Frontal cortex (tissue), 4 donors: ENCODE results near the gene ATP6V0A1. TPM values are rescaled to one million over a fixed set of nuclear protein-coding genes. Genes with fewer than 3 reads are reported as not detected.
"Not testable (repeated sequence)": the region's sequence is repeated elsewhere in the genome, so short reads cannot be mapped to it uniquely, and the experiment has no call there.

ENCODE experiments used
- DNase-seq, 2 donors: peaks; one replicate each; pipeline ENCODE4 v3.0.0; 2012; ENCODE audit warnings: low spot score in 2 of 2
- FAIRE-seq: peaks from 2 replicates; lab custom pipeline; 2012; peaks lifted over from hg19 to GRCh38; lab: Jason Lieb, UNC
- total RNA-seq: library from RNA; depleted of rRNA; stranded (reverse); fragments of >200 nt; gene quantifications from one replicate; pipeline ENCODE4 v1.2.3, GENCODE V29; 2014
- donor health status: control.
- donor health status: control.
- donor health status: control.

ATP6V0A1 gene
- total RNA-seq, 1 donor from 2014 or later: 207 TPM

DNA sequence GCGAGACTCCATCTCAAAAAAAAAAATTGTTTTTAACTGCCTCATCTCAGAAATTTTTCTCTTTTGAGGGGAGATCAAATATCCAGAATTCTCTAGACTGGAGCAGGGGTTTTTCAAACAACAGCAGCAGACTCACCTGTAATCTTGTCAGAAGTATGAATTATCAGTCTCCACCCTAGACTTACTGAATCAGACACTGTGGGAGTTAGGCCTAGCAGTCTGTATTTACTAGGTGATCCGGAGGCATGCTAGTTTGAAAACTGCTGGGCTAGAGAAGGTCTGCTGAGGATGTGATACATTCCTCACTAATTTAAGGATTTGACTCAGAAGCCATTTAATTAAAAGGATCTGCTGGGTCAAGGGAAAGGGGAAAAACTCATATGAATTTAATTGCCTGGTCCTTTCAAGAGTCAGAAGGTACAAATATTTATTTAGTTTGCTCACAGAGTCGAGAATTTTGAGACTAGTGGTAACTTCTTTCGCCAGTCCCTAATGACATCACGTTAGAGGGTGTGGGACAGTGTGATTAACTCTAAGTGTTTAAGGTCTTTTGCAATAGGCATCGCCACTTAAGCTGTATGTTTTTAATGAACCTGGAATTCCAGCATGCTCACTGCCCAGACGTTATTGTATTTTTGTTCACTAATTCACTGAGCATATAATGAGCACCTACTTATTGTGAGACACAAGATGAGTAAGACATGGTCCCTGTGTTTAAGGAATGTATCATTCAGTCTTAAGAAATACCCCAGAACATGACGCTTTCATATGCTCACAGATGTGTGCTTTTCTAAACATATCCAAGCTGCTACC, 14.2 kb downstream of the ATP6V0A1 start:
- DNase-seq (no peak), FAIRE-seq (no peak)

DNA sequence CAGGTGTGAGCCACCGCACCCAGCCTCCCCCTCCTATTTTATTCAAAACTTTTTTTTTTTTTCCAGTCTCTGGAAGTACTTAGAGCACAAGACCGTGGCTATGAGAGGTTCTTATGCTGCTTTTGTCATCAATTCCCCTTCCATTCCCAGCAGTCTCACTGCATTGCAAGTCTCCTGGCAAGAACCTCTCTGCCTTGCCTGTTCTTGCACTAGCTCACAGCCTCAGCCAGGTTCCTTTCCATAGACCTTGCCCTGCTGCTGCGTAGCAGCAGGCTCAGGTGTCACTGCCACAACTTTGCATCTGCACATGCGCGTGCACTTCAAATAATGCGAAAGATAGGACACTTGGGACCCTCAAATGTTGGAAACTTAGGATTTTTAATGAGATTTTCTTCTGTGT, 15.6 kb downstream of the ATP6V0A1 start:
- DNase-seq (no peak), FAIRE-seq (no peak)

DNA sequence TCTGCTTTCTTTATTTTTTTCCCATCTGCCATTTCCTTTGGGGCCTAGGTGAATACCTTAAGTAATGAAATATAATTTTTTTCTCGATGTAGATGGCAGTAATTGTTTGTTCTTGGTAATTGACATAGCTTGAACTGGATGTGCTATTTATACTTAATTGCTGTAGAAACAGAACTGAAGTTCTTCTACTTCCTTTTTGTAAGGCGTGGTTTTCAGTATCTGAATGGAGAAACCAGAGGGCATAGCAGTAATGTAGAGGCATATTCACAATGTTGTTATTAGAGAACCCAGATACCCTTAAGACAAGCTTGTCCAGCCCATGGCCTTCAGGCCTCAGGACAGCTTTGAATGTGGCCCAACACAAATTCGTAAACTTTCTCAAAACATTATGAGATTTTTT, 16.4 kb downstream of the ATP6V0A1 start:
- no peak for DNase-seq
- no peak for FAIRE-seq

DNA sequence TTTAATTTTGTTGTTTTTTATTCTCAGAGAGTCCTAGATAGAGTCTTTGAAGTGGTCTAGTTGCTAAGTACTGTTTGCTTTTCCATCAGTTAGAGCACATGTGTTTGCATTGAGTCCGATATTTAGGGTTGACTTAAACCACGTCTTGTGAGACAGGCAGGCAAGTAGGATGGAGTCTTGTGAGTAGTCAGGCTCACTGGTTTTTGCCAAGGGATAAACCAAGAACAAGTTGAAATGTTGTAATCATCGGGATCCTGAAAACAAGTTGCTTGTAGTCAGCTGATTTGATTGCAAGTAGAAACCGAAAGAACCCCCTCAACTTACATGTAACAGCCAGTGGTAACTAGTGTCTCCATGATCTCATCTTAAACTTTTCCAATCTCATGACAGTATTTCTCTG, 17.2 kb downstream of the ATP6V0A1 start:
- DNase-seq: no peak
- no peak for FAIRE-seq

DNA sequence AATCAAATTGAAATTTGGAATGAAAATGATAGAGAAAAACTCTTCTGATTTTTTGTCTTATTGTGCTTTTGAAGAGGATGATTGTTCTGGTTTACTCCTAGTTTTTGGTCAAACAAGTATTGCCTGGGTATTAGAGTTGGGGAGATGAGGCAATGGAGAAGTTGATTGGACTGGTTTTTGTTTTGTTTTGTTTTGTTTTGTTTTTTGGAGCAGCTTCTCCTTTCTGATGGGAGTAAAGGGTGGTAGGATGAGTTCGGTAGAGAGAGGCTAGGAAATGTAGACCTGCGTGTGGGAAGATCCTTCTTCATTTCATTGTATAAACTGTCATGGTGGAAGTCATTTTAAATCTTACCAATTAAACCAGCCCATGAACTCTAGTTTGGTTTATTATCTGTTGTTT, 17.7 kb downstream of the ATP6V0A1 start:
- FAIRE-seq: no peak
- DNase-seq: no peak

DNA sequence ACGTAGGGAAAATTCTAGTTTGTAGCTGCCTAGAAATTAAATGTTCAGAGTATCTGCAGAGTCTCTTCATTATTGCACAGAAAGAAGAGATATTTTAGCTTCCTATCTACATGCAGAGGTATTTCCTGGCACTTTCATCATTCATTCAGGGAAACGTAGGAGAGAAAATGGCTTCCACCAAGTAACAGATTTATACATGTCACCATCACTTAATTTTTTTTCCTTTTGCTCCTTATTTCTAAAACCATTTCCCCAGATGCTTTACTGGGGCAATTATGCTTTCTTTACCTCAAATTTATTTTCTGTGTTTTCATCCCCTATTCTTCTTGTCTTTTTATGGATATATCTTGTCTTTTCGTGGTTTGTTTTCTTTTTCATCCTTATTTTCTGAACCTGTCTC, 18.5 kb downstream of the ATP6V0A1 start:
- no peak for FAIRE-seq
- no peak for DNase-seq

DNA sequence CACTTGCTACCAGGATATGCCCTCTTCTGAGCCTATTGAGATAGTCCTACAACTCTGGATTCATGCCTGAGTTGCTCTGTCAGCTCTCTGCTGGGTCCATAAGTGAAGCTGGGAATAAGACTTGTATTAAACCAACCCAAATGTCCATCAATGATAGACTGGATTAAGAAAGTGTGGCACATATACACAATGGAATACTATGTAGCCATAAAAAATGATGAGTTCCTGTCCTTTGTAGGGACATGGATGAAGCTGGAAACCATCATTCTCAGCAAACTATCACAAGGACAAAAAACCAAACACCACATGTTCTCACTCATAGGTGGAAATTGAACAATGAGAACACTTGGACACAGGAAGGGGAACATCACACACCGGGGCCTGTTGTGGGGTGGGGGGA, 19.1 kb downstream of the ATP6V0A1 start:
- FAIRE-seq, DNase-seq: not testable (repeated sequence)

DNA sequence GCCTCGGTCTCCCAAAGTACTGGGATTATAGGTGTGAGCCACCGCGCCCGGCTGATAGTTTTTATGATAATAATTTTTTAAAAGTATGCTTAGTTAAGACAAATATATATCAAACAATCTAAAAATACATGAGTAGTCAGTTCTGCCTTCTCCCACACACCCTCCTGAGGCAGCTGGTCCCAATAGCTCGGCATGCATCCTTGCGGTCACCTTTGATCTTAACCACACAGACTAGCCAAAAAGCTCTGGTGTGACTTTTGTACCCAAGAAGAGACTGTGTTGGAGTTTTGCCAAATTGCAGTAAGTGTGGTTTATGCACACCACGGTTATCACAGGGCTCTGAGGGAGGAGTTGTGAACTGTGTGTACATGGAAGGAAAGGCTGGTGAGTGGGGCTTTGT, 25.6 kb downstream of the ATP6V0A1 start:
- FAIRE-seq (no peak), DNase-seq (no peak)

DNA sequence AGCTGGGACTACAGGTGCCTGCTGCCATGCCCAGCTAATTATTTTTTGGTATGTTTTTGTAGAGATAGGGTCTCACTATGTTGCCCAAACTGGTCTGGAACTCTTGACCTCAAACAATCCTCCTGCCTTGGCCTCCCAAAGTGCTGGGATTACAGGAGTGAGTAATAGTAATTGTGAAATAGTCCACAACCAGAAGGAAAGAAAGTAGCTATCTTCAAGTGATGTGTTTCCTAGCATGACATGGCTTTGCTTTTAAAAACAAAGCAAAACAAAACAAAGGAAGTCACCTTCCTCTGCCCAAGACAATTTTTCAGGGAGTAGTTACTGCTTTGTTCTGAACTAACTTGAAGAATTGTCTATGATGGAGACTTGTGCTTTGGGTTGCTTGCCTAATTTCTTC, 27.0 kb downstream of the ATP6V0A1 start:
- FAIRE-seq (no peak), DNase-seq (no peak)

DNA sequence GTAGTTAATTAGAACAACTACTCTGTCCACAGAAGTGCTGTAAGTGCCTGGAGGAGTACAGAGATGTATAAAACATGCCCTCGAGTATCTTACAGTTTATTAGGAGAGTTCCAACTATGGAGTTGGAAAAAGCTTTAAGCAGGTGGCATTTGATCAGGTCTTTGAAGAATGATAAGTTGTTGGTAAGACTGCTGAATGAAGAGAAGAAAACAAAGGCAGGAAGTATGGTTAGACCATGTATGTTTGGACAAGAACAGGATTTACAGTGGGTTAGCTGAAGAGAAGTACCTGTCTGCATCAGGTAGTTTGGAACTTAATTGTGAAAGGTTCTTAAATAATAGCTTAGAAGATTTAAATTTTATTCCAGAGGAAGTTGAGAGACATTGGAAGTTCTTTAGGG, 29.4 kb downstream of the ATP6V0A1 start:
- FAIRE-seq (no peak), DNase-seq (no peak)

DNA sequence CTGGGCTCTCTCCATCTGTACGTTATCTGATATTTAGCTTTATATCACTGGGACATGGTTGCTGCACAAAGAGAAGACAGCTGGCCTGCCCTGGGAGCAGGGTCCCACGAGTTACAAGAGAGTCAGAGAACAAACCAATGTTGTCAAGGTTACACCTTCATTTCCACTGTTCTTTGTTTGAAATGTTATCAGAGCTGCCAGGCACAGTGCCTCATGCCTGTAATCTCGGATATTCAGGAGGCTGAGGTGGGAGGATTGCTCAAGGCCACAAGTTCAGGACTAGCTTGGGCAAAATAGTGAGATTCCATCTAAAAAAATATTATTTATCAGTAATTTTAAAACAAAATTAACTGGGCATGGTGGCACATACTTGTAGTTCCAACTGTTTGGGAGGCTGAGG, 34.6 kb downstream of the ATP6V0A1 start:
- DNase-seq: no peak
- FAIRE-seq: no peak

DNA sequence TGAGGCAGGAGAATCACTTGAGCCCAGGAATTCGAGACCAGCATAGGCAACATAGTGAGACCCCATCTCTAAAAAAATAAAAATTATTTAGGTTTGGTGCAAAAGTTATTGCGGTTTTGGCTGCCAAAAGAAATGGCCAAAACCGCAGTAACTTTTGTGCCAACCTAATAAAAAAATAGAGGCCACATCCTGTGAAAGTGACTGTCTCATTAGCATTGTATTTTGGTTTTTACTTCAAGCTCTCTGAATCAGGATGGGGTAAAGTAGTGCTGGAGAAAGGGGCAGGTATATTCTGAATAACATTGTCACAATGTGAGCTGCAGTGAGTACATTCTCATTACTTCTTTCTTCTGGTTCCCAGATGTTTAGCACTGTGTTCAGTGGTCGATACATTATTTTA, 36.0 kb downstream of the ATP6V0A1 start:
- DNase-seq: no peak
- no peak for FAIRE-seq

DNA sequence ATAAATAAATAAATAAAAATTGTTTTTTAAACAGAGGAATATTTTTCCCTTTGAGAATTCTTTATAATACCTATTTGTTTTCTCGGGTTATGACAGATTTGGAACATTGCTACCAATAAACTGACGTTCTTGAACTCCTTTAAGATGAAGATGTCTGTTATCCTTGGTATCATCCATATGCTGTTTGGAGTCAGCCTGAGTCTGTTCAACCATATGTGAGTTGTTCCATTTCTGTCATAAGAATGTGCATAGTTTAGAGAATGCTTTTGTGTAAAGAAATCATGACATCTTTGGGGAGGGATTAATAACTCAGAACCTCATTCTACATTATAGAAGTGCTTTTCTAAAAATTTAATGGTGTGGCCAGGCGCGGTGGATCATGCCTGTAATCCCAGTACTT, 40.1 kb downstream of the ATP6V0A1 start:
- no peak for FAIRE-seq

DNA sequence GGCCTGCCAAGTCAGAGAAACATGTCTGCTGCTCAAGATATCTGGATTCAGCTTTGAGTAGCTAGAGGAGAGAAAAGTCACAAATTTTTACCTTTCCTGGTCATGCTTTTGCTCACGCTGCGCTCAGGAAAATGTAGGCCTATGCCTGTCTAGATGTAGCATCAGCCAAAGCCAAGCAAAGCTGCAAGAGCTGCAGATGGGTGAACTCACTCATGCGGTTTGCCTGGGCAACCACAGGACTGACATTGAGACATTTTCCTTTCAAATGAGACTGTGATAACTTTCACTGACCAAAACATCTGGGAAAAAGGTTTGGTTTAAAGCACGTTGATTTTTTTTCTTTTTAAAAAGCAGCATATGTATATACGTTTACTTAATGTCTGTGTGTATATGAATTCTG, 43.4 kb downstream of the ATP6V0A1 start:
- FAIRE-seq: no peak

More for the DNA sequence above, 40.1 kb downstream of the ATP6V0A1 start:
- no peak for DNase-seq

DNA sequence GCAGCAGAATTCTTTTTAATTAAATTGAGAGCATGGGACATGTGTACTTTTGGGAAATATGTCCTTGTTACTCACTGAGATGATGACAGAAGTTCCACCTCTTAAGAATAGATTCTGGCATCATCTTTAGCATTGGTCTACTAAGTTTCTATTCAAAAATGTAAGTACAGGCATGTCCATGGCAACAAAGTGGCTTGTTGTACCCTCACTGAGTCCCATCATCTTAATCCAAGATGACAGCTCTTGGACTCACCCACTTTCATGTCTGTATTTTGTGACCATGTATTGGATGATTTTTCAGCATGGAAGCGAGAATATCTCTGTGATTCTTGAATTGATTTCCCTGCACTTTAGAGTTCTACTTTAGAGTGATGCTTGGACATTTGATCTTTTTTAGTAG, 44.2 kb downstream of the ATP6V0A1 start:
- no peak for DNase-seq
- no peak for FAIRE-seq

More for the DNA sequence above, 43.4 kb downstream of the ATP6V0A1 start:
- no peak for DNase-seq

DNA sequence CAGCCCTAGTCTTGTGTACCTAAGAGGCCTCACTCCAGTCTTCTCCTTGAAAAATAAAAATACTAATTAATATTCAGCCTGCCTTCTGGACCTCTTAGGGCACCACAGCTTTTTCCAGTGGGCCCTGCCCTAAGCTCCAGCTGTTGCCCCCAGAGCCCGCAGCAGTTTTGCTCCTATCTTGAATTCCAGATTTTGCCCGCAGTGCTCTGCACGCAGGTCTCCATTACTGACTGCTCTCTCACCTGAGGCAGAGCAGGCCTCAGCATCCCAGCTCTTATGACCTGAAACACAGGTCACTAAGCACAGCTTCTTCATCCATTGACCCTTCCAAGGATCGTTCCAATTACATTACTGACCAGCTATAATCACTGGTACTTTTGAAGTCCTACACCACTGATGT, 49.0 kb downstream of the ATP6V0A1 start:
- DNase-seq (no peak), FAIRE-seq (no peak)

DNA sequence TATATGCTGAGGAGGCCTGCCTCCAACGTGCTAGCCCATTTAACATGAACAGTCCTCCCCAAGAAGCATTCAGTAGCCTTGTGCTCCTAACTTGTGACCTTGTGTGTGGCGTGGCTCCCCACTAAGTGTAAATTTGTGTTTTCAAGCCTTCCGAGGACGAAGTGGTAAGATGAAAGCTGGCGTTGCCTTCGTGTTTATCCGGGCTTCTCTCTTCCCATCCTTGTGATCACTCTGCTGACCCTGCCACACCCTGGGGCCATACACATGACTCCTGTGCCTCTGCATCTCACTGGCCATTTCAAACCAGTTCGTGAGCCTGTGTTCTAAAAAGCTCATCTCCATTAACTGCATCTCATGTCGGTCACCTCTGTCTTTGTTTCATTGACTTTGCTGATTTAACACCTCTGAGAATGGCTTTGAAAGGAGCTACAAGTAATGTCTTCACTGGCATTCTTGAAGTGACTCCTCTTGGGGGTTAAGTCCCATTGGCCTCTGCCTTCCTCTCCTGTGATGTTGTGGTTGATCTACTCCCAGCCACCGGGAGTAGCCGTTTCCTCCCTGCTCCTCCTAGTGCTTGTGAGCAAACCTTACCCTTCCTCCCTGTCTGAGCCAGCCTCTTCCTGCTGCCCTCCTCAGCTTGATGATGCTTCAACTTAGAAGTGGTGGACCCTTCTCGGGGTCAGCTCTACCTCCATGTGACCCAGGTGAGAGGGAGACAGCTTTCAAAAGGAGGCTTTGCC, 49.9 kb downstream of the ATP6V0A1 start:
- DNase-seq (no peak), FAIRE-seq (no peak)

DNA sequence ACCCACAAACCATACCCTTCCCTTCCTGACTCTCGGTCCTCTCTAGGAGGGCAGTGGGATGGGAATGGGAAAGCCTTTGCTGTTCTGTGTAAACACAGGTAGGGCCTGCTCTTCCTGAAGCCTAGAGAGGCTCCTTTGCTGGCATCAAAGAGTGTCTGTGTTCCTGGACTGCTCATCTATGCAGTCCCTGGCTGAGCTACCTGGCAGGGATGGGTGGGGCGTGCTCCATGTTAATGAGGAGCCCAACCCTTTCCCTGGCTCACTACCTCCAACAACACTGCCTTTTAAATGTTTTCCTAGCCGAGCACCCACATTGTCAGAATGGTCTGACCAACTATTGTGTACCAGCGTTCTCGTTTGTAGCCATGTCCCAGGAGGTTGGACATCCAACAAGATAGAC, 50.7 kb downstream of the ATP6V0A1 start:
- FAIRE-seq (no peak), DNase-seq (no peak)

DNA sequence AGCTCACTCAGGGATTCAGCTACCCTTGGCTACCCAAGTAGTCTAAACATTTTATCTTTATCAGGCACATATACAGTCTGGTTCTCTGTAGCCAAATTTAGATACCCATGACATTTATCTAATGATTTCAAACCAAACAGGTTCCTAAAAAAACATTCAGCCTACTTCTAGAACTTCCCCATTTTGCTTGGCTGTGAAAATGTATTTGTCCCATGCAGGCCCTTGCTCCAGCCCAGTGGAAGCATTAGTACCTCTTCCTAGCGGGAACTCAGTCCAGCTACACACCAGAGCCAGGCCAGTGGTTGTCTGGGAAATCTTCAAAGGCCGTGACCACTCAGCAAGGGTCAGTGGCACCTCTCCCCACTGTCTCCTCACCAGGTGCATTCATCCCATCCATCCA, 51.2 kb downstream of the ATP6V0A1 start:
- FAIRE-seq (no peak), DNase-seq (no peak)

DNA sequence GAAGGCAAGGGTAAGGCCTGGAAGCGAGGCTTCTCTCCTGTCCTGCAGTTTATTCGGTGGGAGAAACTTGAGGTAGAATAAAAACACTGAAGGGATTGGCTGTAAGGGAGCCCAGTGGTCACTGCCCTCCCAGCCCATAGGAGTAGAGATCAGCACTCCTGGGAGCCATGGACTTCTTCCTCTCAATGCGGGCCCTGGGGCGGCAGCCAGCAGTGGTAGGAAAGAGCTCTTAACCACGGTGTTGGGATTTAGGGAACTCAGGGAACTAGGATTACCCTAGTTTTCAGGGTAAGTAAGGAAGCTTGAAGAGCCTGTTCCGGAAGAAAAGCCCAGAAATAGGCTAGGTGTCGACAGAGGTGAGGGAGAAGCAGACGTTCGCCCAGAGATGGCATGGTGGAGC, 53.6 kb downstream of the ATP6V0A1 start:
- DNase-seq: no peak
- FAIRE-seq: no peak

DNA sequence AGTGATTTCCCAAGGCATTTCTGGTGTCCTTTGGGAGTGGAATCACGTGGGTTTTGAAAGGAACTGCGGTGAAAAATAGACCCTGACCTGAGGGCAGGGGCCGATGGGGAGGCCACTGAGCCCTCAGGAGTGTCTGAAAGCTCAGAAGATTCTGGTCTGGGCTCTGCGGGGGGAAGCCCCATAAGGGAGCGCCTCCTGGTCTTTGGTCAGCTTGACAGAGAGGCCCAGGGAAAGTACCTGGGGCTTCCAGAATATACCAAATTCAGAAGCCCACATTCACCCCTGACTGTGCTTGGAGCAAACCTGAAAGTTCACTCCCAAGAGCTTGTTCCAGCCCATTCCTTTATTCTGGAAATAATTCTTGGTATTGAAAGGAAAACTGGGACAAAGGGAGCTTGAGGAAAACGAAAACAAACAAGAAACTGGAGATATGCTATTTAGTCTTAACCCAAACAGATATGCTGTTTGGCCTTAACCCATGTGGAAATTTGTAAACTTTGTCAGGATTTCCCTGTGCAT, 54.1 kb downstream of the ATP6V0A1 start:
- DNase-seq (no peak), FAIRE-seq (no peak)
